ENCODE data around the gene NAP1L4.

DNA sequence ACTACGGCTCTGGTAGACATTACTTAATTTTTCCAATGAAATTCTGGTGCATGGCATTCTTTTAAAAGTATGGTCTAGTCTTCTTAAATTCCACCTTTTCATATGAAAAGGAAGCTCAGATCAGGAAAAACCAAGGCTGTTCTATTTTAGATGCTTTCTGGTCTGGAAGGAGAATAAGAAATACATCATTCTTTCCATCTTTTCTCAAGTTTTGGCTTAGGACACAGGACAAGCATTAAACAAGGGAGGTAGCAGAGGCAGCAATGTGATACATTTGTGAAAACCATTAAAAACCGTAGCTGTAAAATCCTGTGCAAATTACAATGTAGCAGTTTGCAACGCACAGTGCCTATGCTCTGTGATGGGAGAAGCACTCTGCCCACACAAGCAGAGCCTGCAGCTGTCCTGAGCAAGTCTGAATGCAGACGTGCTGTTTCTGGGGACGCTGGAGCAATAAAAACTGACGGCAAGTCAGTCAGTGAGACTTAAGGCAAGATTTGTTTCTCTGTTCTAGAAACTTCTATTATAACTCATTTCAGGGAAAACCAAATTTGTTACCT, 23.7 kb downstream of the NAP1L4 start:
- TF ChIP-seq, protein P1, sequence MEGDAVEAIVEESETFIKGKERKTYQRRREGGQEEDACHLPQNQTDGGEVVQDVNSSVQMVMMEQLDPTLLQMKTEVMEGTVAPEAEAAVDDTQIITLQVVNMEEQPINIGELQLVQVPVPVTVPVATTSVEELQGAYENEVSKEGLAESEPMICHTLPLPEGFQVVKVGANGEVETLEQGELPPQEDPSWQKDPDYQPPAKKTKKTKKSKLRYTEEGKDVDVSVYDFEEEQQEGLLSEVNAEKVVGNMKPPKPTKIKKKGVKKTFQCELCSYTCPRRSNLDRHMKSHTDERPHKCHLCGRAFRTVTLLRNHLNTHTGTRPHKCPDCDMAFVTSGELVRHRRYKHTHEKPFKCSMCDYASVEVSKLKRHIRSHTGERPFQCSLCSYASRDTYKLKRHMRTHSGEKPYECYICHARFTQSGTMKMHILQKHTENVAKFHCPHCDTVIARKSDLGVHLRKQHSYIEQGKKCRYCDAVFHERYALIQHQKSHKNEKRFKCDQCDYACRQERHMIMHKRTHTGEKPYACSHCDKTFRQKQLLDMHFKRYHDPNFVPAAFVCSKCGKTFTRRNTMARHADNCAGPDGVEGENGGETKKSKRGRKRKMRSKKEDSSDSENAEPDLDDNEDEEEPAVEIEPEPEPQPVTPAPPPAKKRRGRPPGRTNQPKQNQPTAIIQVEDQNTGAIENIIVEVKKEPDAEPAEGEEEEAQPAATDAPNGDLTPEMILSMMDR (IDR thresholded peaks at IDR 0.05 in 2 of 3, conservative IDR thresholded peaks at IDR 0.05 in 1 of 3; ENCODE audit: borderline replicate concordance in 1 of 3, insufficient read depth in 1 of 3, low read depth in 2 of 3, low read length in 2 of 3) = no peak
- TF ChIP-seq RAD21 (IDR thresholded peaks at IDR 0.05; ENCODE audit: low read depth) = no peak
- TF ChIP-seq EZH2 (IDR thresholded peaks at IDR 0.05) = no peak
- no peak for TF ChIP-seq JUND (IDR thresholded peaks at IDR 0.05)
- TF ChIP-seq, protein P2, sequence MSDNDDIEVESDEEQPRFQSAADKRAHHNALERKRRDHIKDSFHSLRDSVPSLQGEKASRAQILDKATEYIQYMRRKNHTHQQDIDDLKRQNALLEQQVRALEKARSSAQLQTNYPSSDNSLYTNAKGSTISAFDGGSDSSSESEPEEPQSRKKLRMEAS (IDR thresholded peaks at IDR 0.05) = no peak
- TF ChIP-seq, protein P3, sequence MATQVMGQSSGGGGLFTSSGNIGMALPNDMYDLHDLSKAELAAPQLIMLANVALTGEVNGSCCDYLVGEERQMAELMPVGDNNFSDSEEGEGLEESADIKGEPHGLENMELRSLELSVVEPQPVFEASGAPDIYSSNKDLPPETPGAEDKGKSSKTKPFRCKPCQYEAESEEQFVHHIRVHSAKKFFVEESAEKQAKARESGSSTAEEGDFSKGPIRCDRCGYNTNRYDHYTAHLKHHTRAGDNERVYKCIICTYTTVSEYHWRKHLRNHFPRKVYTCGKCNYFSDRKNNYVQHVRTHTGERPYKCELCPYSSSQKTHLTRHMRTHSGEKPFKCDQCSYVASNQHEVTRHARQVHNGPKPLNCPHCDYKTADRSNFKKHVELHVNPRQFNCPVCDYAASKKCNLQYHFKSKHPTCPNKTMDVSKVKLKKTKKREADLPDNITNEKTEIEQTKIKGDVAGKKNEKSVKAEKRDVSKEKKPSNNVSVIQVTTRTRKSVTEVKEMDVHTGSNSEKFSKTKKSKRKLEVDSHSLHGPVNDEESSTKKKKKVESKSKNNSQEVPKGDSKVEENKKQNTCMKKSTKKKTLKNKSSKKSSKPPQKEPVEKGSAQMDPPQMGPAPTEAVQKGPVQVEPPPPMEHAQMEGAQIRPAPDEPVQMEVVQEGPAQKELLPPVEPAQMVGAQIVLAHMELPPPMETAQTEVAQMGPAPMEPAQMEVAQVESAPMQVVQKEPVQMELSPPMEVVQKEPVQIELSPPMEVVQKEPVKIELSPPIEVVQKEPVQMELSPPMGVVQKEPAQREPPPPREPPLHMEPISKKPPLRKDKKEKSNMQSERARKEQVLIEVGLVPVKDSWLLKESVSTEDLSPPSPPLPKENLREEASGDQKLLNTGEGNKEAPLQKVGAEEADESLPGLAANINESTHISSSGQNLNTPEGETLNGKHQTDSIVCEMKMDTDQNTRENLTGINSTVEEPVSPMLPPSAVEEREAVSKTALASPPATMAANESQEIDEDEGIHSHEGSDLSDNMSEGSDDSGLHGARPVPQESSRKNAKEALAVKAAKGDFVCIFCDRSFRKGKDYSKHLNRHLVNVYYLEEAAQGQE (IDR thresholded peaks at IDR 0.05; ENCODE audit: low read depth) = no peak
- no peak for TF ChIP-seq ZNF274 (IDR thresholded peaks at IDR 0.05; ENCODE audit: low read depth, low read length)
- TF ChIP-seq POLR2A (IDR thresholded peaks at IDR 0.05; ENCODE audit: borderline replicate concordance, extremely low read depth, insufficient read depth, insufficient read length) = no peak
- TF ChIP-seq, protein P4, sequence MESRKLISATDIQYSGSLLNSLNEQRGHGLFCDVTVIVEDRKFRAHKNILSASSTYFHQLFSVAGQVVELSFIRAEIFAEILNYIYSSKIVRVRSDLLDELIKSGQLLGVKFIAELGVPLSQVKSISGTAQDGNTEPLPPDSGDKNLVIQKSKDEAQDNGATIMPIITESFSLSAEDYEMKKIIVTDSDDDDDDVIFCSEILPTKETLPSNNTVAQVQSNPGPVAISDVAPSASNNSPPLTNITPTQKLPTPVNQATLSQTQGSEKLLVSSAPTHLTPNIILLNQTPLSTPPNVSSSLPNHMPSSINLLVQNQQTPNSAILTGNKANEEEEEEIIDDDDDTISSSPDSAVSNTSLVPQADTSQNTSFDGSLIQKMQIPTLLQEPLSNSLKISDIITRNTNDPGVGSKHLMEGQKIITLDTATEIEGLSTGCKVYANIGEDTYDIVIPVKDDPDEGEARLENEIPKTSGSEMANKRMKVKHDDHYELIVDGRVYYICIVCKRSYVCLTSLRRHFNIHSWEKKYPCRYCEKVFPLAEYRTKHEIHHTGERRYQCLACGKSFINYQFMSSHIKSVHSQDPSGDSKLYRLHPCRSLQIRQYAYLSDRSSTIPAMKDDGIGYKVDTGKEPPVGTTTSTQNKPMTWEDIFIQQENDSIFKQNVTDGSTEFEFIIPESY (IDR thresholded peaks at IDR 0.05; ENCODE audit: extremely low read depth, insufficient replicate concordance, low read length) = no peak
- no peak for TF ChIP-seq SRF (IDR thresholded peaks at IDR 0.05; ENCODE audit: low read depth)
- TF ChIP-seq YY1 (IDR thresholded peaks at IDR 0.05; ENCODE audit: extremely low read depth, insufficient replicate concordance, low read depth, low read length) = no peak
- no peak for TF ChIP-seq EZH2phosphoT487 (IDR thresholded peaks at IDR 0.05; ENCODE audit: borderline replicate concordance)
- TF ChIP-seq POLR2AphosphoS5 (IDR thresholded peaks at IDR 0.05; ENCODE audit: low read depth, low read length) = no peak

Measured in HCT116 (cell line).